Measurements from ENCODE around the gene OR2H2. TPM values are rescaled to one million over a fixed set of nuclear protein-coding genes. Genes with fewer than 3 reads are reported as not detected.

Gene OR2H2
- total RNA-seq, 5 donors from 2014 or later (not counting 1 experiment from before 2014, with no cell fraction given), result not detected

Other genes starting within 250 kb of the OR2H2 start
- gene OR5V1, start 216.3 kb upstream of the OR2H2 start, total RNA-seq, result not detected
- not detected for gene OR12D3, start 209.8 kb upstream of the OR2H2 start, total RNA-seq
- gene OR12D2, start 189.5 kb upstream of the OR2H2 start, total RNA-seq, result not detected
- not detected for gene OR12D1, start 170.2 kb upstream of the OR2H2 start, total RNA-seq
- not detected for gene OR10C1, start 145.8 kb upstream of the OR2H2 start, total RNA-seq
- not detected for gene OR11A1, start 128.1 kb upstream of the OR2H2 start, total RNA-seq
- not detected for gene OR2H1, start 128.0 kb upstream of the OR2H2 start, total RNA-seq
- gene MAS1L, start 97.2 kb upstream of the OR2H2 start, total RNA-seq, result not detected
- gene UBD, start 25.4 kb upstream of the OR2H2 start, total RNA-seq, result under 1 TPM in 1 of 5 donors, not detected in 4; 0.32 TPM
- gene GABBR1, start 48.1 kb downstream of the OR2H2 start, total RNA-seq, result 10 to 100 TPM; 48.0 to 82.7 (median 74.8) TPM
- not detected for gene MOG, start 72.0 kb downstream of the OR2H2 start, total RNA-seq
- gene ZFP57, start 96.0 kb downstream of the OR2H2 start, total RNA-seq, result 1 to 10 TPM in 1 of 5 donors, not detected in 4; 1.0 TPM
- gene HLA-F, start 138.3 kb downstream of the OR2H2 start, total RNA-seq, result 100 to 1,000 TPM; 600 to 951 (median 748) TPM
- gene HLA-G, start 242.7 kb downstream of the OR2H2 start, total RNA-seq, result 1 to 10 TPM in 2 of 5 donors, under 1 TPM in 2, not detected in 1; 0.23 to 3.5 (median 0.86) TPM

Measured in T-cell (primary cell).